ENCODE data around the gene LMO7.

The LMO7 gene

GRCh38 chr13:75635828-75636435 lies at the start of gene LMO7:
TSS of gene LMO7 (plus strand) at chr13:75636330. CDS start at chr13:75636658, 328 bp downstream.
- DNase-seq, result peak; percentile 64 to 67
- TF ChIP-seq POLR2A (IDR thresholded peaks at IDR 0.05; ENCODE audit: low read length), result no peak
- TF ChIP-seq GATA1 (IDR thresholded peaks at IDR 0.05; ENCODE audit: low read depth, low read length), result no peak

- TF ChIP-seq POLR2A (IDR thresholded peaks at IDR 0.05; ENCODE audit: low read length), result no peak
- no peak for TF ChIP-seq GATA1 (IDR thresholded peaks at IDR 0.05; ENCODE audit: low read depth, low read length)
- DNase-seq, result no peak
These were observed 48.5 kb upstream of the LMO7 start for GRCh38 chr13:75587679-75588078.

DNA sequence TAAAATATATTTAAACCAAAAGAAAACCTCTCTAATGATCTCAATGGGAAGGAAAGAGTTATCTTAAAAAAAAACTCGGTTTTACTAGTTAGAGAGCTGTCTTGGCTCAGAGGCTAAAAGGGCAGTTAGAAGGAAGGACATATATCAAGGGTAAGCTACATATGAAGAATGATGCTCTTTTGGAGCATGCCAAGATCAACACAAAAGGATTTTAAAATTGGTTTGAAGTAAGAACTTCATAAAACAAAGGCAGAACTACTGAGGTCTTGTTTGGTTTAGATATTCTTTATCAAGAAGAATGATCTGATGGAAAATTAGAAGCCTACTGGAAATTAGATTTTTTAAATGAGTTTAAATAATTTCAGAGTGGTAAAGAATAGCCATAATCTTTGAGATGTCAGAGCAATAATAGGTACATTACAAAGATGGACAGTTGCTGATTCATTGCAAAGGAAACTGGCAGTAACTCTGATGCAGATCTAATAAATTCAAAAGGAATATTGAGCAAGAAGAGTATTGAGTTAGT lies 39.4 kb upstream of the LMO7 start:
- TF ChIP-seq POLR2A (IDR thresholded peaks at IDR 0.05; ENCODE audit: low read length) (no peak), GATA1 (IDR thresholded peaks at IDR 0.05; ENCODE audit: low read depth, low read length) (no peak)
- DNase-seq, result no peak

- DNase-seq, result no peak
These were observed 35.8 kb upstream of the LMO7 start for GRCh38 chr13:75600371-75600770.

GRCh38 chr13:75603038-75603437 lies 33.1 kb upstream of the LMO7 start:
- TF ChIP-seq POLR2A (IDR thresholded peaks at IDR 0.05; ENCODE audit: low read length) (no peak), GATA1 (IDR thresholded peaks at IDR 0.05; ENCODE audit: low read depth, low read length) (no peak)

More at GRCh38 chr13:75600371-75600770, 35.8 kb upstream of the LMO7 start:
- TF ChIP-seq GATA1 (IDR thresholded peaks at IDR 0.05; ENCODE audit: low read depth, low read length) (no peak), POLR2A (IDR thresholded peaks at IDR 0.05; ENCODE audit: low read length) (no peak)

DNA sequence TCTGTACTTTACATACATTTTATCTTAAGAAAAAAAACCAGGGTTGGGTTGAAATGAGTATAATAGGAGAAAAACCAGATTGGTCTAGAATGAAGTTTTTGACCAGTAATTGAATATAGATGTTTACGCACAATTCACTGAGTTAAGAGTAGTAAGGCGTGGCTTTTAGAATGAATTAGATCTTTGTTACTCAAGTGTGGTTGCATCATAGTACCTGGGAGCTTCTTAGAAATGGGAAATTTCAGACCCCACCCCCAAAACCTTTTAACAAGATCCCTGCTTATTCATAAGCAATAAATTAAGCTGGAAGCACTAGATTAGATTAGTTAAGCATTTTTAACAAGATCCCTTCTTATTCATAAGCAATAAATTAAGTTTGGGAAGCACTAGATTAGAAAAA lies 28.7 kb upstream of the LMO7 start:
- TF ChIP-seq POLR2A (IDR thresholded peaks at IDR 0.05; ENCODE audit: low read length) (no peak), GATA1 (IDR thresholded peaks at IDR 0.05; ENCODE audit: low read depth, low read length) (no peak)
- DNase-seq, result no peak

More at GRCh38 chr13:75603038-75603437, 33.1 kb upstream of the LMO7 start:
- no peak for DNase-seq

DNA sequence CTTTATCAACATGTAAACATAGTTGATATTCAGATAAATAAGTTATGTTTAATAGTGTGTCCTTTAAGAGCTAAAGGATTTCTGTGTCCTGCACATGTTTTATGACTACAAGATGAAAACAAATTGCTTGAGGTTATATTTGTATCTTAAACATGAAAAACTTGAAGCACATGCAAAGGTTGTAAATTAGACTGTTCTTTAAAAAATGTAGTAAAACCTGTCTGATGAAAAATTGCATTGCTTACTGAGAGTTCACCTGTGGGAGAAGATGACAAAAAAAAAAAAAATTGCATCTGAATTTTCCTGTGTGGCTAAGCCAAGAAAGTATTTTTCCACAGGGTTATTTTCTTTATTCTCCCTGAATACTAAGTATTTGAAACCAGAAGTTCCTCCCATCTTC lies 25.7 kb upstream of the LMO7 start:
- no peak for DNase-seq
- TF ChIP-seq GATA1 (IDR thresholded peaks at IDR 0.05; ENCODE audit: low read depth, low read length), result no peak

DNA sequence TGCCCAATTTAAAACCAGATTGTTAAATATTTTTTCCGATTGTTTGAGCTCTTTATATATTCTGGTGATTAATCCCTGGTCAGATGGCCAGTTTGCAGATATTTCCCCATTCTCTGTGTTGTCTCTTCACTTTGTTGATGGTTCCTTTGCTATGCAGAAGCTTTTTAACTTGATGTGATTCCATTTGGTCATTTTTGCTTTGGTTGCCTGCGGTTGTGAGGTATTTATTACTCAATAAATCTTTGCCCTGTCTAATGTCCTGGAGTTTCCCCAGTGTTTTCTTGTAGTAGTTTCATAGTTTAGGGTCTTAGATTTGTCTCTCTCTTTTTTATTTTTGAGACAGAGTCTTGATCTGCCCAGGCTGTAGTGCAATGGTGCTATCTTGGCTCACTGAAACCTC lies 23.8 kb upstream of the LMO7 start:
- TF ChIP-seq POLR2A (IDR thresholded peaks at IDR 0.05; ENCODE audit: low read length) (no peak), GATA1 (IDR thresholded peaks at IDR 0.05; ENCODE audit: low read depth, low read length) (no peak)
- no peak for DNase-seq

GRCh38 chr13:75617230-75617629 lies 18.9 kb upstream of the LMO7 start:
- no peak for DNase-seq
- no peak for TF ChIP-seq GATA1 (IDR thresholded peaks at IDR 0.05; ENCODE audit: low read depth, low read length)
- no peak for TF ChIP-seq POLR2A (IDR thresholded peaks at IDR 0.05; ENCODE audit: low read length)

DNA sequence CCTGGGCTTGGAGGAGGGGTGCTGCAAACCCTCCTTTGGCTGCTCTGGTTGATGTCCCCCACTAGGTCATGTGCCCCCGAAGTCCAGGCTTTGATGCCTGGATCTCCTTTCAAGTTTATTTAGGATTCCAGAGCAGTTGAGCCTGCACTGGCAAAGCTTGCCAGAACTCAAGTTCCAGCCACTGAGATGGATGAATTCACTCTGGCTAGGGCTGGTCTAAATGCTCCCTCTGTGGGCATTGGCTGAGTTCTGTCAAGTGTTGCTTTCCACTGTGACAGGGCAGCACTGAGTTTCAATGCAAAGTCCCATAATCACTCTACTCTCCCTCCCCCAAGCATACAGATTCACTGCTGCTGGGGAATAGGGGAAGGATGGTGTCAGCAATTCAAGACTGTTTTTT lies 17.8 kb upstream of the LMO7 start:
- no peak for DNase-seq
- no peak for TF ChIP-seq GATA1 (IDR thresholded peaks at IDR 0.05; ENCODE audit: low read depth, low read length)
- TF ChIP-seq POLR2A (IDR thresholded peaks at IDR 0.05; ENCODE audit: low read length), result no peak

GRCh38 chr13:75620020-75620419 lies 16.1 kb upstream of the LMO7 start:
- TF ChIP-seq GATA1 (IDR thresholded peaks at IDR 0.05; ENCODE audit: low read depth, low read length) (no peak), POLR2A (IDR thresholded peaks at IDR 0.05; ENCODE audit: low read length) (no peak)
- DNase-seq, result no peak

DNA sequence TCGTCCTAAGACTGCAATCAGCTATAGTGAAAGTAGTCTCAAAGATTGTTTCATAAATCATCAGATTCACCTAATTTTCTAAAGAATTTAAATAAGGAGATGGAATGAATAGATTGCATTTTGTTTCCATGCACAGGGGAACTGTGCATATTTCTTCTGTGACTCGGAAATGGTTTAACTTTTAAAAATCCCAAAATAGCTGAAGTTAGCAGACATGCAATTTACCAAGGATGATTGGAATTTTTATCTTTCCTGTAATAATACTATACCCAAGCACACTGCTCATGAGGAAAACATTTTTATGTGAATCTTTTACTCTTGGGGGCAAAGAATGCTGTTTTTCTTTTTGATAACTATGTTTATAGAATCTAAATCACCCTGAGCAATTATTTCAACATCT lies 15.0 kb upstream of the LMO7 start:
- TF ChIP-seq POLR2A (IDR thresholded peaks at IDR 0.05; ENCODE audit: low read length), result no peak
- TF ChIP-seq GATA1 (IDR thresholded peaks at IDR 0.05; ENCODE audit: low read depth, low read length), result no peak

GRCh38 chr13:75628801-75629200 lies 7.3 kb upstream of the LMO7 start:
- TF ChIP-seq POLR2A (IDR thresholded peaks at IDR 0.05; ENCODE audit: low read length) (no peak), GATA1 (IDR thresholded peaks at IDR 0.05; ENCODE audit: low read depth, low read length) (no peak)
- DNase-seq, result no peak

More for the DNA sequence above, 15.0 kb upstream of the LMO7 start:
- no peak for DNase-seq

- TF ChIP-seq GATA1 (IDR thresholded peaks at IDR 0.05; ENCODE audit: low read depth, low read length), result no peak
- TF ChIP-seq POLR2A (IDR thresholded peaks at IDR 0.05; ENCODE audit: low read length), result no peak
- DNase-seq, result no peak
These were observed 2.8 kb upstream of the LMO7 start for GRCh38 chr13:75633285-75633684.

- TF ChIP-seq POLR2A (IDR thresholded peaks at IDR 0.05; ENCODE audit: low read length), result no peak
- no peak for TF ChIP-seq GATA1 (IDR thresholded peaks at IDR 0.05; ENCODE audit: low read depth, low read length)
- DNase-seq, result peak in 1 of 2 experiments; percentile 10
These were observed 866 bp upstream of the LMO7 start for GRCh38 chr13:75635101-75635827.

Data from erythroblast (primary cell).